GM21786 (cell line): ENCODE measurements around the gene MFAP3L.
"Not testable (repeated sequence)": the region's sequence is repeated elsewhere in the genome, so short reads cannot be mapped to it uniquely, and the experiment has no call there.

Source experiments
- ATAC-seq: cut with Tn5 transposase; IDR thresholded peaks from one replicate; pipeline ENCODE4 v1.9.1; 2021; ENCODE audit not compliant: unreplicated experiment

MFAP3L gene

GRCh38 chr4:169945636-169946035 lies 80.6 kb downstream of the MFAP3L start:
- ATAC-seq, result no peak

GRCh38 chr4:169943601-169944000 lies 82.6 kb downstream of the MFAP3L start:
- ATAC-seq, result not testable (repeated sequence)

- no peak for ATAC-seq
Observed at GRCh38 chr4:169941141-169941540, 85.1 kb downstream of the MFAP3L start.

GRCh38 chr4:169940460-169940859 lies 85.7 kb downstream of the MFAP3L start:
- ATAC-seq, result no peak
